OCI-LY7 (cell line): ENCODE data around the gene GPNMB. TPM values are rescaled to one million over a fixed set of nuclear protein-coding genes. Genes with fewer than 3 reads are reported as not detected.
"Not testable (repeated sequence)": the region's sequence is repeated elsewhere in the genome, so short reads cannot be mapped to it uniquely, and the experiment has no call there.

Experiments
- Bru-seq: library from RNA; stranded (reverse); fragments of 400-500 nt; gene quantifications from one replicate; lab custom pipeline; 2021; lab: Mats Ljungman, UMichigan
- BruChase-seq, 2 experiments: library from RNA; stranded (reverse); fragments of 400-500 nt; gene quantifications; one replicate each; lab custom pipeline; 2021; lab: Mats Ljungman, UMichigan
- BruUV-seq: library from RNA; stranded (reverse); fragments of 400-500 nt; replicated peaks from 2 replicates; lab custom pipeline; 2021; lab: Mats Ljungman, UMichigan
- CTCF ChIA-PET: fragments of 300-600 bp; sonication (Branson Sonifier 250); formaldehyde crosslinking; loops from one replicate; lab custom pipeline; 2022; ENCODE audit warnings: antibody characterized with exemption; ENCODE audit not compliant: unreplicated experiment; lab: Charles Lee
- POLR2A ChIA-PET: fragments of 300-600 bp; sonication (Branson Sonifier 250); formaldehyde crosslinking; loops from one replicate; lab custom pipeline; 2022; ENCODE audit warnings: antibody characterized with exemption; lab: Charles Lee
- DNase-seq: peaks from one replicate; pipeline ENCODE4 v3.0.0-alpha.2; 2015; ENCODE audit warnings: low spot score
- H2AFZ ChIP-seq: fragments of 200-600 bp; sonication (generic), shearing (Covaris generic); 2 replicates; pipeline ENCODE4 v1.6.1; 2014; ENCODE audit warnings: mild to moderate bottlenecking, antibody characterized with exemption, low read length, moderate library complexity
- H3K27ac ChIP-seq: fragments of 200-600 bp; sonication (generic); 2 replicates; pipeline ENCODE4 v1.5.1; 2014; ENCODE audit warnings: mixed run types, low read depth, mild to moderate bottlenecking, moderate library complexity, low read length, inconsistent platforms; ENCODE audit not compliant: poor library complexity, severe bottlenecking
- H3K36me3 ChIP-seq: fragments of 200-600 bp; sonication (generic); 2 replicates; pipeline ENCODE4 v1.6.1; 2014; ENCODE audit warnings: mild to moderate bottlenecking, antibody characterized with exemption, low read length, moderate library complexity, mixed read lengths; ENCODE audit not compliant: insufficient read depth
- H3K4me1 ChIP-seq: fragments of 200-600 bp; sonication (generic); 2 replicates; pipeline ENCODE4 v1.5.1; 2014; ENCODE audit warnings: mild to moderate bottlenecking, low read length; ENCODE audit not compliant: insufficient read depth, poor library complexity, severe bottlenecking
- H3K4me2 ChIP-seq: fragments of 200-600 bp; sonication (generic); 2 replicates; pipeline ENCODE4 v1.6.1; 2014; ENCODE audit warnings: mild to moderate bottlenecking, low read length
- H3K4me3 ChIP-seq: fragments of 200-600 bp; sonication (generic); 2 replicates; pipeline ENCODE4 v1.5.1; 2014; ENCODE audit warnings: mild to moderate bottlenecking, low read depth, low read length; ENCODE audit not compliant: poor library complexity, severe bottlenecking
- H3K79me2 ChIP-seq: fragments of 200-600 bp; sonication (generic); 2 replicates; pipeline ENCODE4 v1.6.1; 2016; ENCODE audit warnings: low read depth, mild to moderate bottlenecking, low read length, moderate library complexity, mixed read lengths; ENCODE audit not compliant: insufficient read depth
- H3K9me2 ChIP-seq: fragments of 200-600 bp; sonication (generic); 2 replicates; pipeline ENCODE4 v1.6.1; 2016; ENCODE audit warnings: mild to moderate bottlenecking, low read length, mixed read lengths; ENCODE audit not compliant: insufficient read depth
- H3K9me3 ChIP-seq: fragments of 200-600 bp; sonication (generic); 2 replicates; pipeline ENCODE4 v1.6.1; 2014; ENCODE audit warnings: mild to moderate bottlenecking, mixed run types, low read length, mixed read lengths
- H4K20me1 ChIP-seq: fragments of 200-600 bp; sonication (generic); 2 replicates; pipeline ENCODE4 v1.6.1; 2014; ENCODE audit warnings: mild to moderate bottlenecking, antibody characterized with exemption, low read length, moderate library complexity, mixed read lengths; ENCODE audit not compliant: insufficient read depth
- EZH2phosphoT487 ChIP-seq: fragments of 200-600 bp; sonication (generic); IDR thresholded peaks from 2 replicates; pipeline ENCODE4 v1.6.1; 2018; ENCODE audit warnings: low read depth, borderline replicate concordance, mild to moderate bottlenecking, mixed run types, antibody characterized with exemption, low read length, moderate library complexity, mixed read lengths
- intact Hi-C: fragments of 100-400 bp; cut with micrococcal nuclease; formaldehyde crosslinking; loops from one replicate; pipeline ENCODE4 v1.10.0; 2022; ENCODE audit not compliant: unreplicated experiment
- long read RNA-seq: library from polyadenylated mRNA; stranded (forward); transcript quantifications from one replicate; pipeline ENCODE4 v2.0.0, GENCODE V29; 2022
- total RNA-seq, 2 experiments: library from RNA; depleted of rRNA in 1 of 2; stranded (reverse); fragments of >200 nt in 1 of 2; shearing (Covaris generic) in 1 of 2; gene quantifications; 2 replicates each; pipeline ENCODE4 v1.2.3, GENCODE V29; 2014 to 2022
- TF ChIP-seq, protein P1 (sequence below): fragments of 200-600 bp; sonication (generic); conservative IDR thresholded peaks from 2 replicates; pipeline ENCODE4 v1.5.1; 2014; ENCODE audit warnings: mild to moderate bottlenecking, antibody characterized with exemption, low read length, moderate library complexity, mixed read lengths

The GPNMB gene
- total RNA-seq (2014; rRNA removed; shearing (Covaris generic)) (0.70 and 1.4 TPM in 2 replicates), total RNA-seq (2022) (3.0 and 3.5 TPM in 2 replicates), Bru-seq, nascent RNA (percentile 22 among the genes with signal in this experiment), BruChase-seq, experiment 1, labeled RNA remaining after a 6-hour chase (percentile 21 among the genes with signal in this experiment), BruChase-seq, experiment 2, labeled RNA remaining after a 2-hour chase (percentile 20 among the genes with signal in this experiment)
- long read RNA-seq, partial matches to known transcripts: 0 of 2 reads
- long read RNA-seq, other reads (novel, unspliced or antisense): 1 of 2 reads

DNA sequence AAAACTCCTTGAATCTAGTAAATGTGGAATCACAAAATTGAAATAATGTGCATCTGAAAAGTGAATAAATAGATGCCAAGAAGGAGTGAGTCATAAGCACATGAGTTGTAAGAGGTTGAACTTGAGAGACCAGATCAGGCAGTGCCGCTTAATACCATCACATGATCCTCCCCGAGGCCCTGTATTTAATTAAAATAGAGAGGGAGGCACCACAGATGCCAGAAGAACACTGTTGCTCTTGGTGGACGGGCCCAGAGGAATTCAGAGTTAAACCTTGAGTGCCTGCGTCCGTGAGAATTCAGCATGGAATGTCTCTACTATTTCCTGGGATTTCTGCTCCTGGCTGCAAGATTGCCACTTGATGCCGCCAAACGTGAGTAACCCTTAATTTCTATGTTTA, at the start of gene GPNMB:
GPNMB (plus strand) TSS at position 221 of the 400 bp plus-strand sequence; CDS start at position 304, 83 bp downstream.
- Histone ChIP-seq H3K4me1 (no peaks in the 10 kb centered on the region), H2AFZ (no peak within 1 kb of the TSS), H3K79me2 (no peaks in the 10 kb centered on the region), H3K4me3 (no peak within 1 kb of the TSS), H3K9me2 (no peaks in the 10 kb centered on the region), H4K20me1 (no peaks in the 10 kb centered on the region), H3K9me3 (no peaks in the 10 kb centered on the region), H3K36me3 (no peaks in the 10 kb centered on the region), H3K4me2 (no peak within 1 kb of the TSS), H3K27ac (no peak within 1 kb of the TSS)
- POLR2A ChIA-PET: no interaction called here
- intact Hi-C loops: no loop called here
- TF ChIP-seq, protein P1, sequence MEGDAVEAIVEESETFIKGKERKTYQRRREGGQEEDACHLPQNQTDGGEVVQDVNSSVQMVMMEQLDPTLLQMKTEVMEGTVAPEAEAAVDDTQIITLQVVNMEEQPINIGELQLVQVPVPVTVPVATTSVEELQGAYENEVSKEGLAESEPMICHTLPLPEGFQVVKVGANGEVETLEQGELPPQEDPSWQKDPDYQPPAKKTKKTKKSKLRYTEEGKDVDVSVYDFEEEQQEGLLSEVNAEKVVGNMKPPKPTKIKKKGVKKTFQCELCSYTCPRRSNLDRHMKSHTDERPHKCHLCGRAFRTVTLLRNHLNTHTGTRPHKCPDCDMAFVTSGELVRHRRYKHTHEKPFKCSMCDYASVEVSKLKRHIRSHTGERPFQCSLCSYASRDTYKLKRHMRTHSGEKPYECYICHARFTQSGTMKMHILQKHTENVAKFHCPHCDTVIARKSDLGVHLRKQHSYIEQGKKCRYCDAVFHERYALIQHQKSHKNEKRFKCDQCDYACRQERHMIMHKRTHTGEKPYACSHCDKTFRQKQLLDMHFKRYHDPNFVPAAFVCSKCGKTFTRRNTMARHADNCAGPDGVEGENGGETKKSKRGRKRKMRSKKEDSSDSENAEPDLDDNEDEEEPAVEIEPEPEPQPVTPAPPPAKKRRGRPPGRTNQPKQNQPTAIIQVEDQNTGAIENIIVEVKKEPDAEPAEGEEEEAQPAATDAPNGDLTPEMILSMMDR: no peak
- TF ChIP-seq EZH2phosphoT487: no peak
- no TSS peak for BruUV-seq
- CTCF ChIA-PET: no interaction called here
- DNase-seq: no peak

DNA sequence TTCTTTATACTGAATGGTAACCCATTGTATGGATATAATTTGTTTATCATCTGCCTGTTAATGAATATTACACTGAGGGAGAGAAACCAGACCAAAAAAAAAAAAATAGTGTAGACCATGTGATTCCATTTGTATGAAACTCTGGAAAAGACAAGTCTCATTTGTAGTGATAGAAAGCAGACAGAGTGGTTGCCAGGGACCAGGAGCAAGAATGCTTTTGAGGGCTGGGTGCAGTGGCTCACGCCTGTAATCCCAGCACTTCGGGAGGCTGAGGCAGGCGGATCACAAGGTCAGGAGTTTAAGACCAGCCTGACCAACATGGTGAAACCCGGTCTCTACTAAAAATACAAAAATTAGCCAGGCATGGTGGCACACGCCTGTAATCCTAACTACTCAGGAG, 48.8 kb upstream of the GPNMB start:
- CTCF ChIA-PET, H2AFZ ChIP-seq: not testable (repeated sequence)

DNA sequence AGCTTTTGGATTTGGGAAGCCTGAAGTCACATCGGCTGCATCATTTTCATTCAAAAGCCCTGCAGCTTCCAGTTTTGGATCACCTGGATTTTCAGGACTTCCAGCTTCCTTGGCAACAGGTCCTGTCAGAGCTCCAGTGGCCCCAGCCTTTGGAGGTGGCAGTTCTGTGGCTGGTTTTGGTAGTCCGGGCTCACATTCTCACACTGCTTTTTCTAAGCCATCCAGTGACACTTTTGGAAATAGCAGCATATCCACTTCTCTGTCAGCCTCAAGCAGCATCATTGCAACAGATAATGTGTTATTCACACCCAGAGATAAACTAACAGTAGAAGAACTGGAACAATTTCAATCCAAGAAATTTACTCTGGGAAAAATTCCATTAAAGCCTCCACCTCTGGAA, 46.2 kb upstream of the GPNMB start:
- TF ChIP-seq, protein P1: no peak
- TF ChIP-seq EZH2phosphoT487: no peak
- Histone ChIP-seq H3K4me1 (no peaks in the 10 kb centered on the region), H3K27ac (no peak overlapping the region), H3K79me2 (no peaks in the 10 kb centered on the region; the same call in 1 of the 2 replicates), H4K20me1 (no peaks in the 10 kb centered on the region), H3K36me3 (peaks cover 91% of the 10 kb centered on the region), H2AFZ (no peak overlapping the region), H3K4me2 (no peak overlapping the region), H3K4me3 (no peak overlapping the region), H3K9me2 (no peaks in the 10 kb centered on the region), H3K9me3 (no peaks in the 10 kb centered on the region)
- ChIA-PET CTCF (no interaction called here), POLR2A (no interaction called here)
- intact Hi-C loops: no loop called here
- no TSS peak for BruUV-seq
- no peak for DNase-seq

More for the DNA sequence above, 48.8 kb upstream of the GPNMB start:
- DNase-seq, intact Hi-C loops, H4K20me1 ChIP-seq, H3K9me2 ChIP-seq, H3K4me3 ChIP-seq, H3K9me3 ChIP-seq, BruUV-seq, H3K79me2 ChIP-seq, H3K27ac ChIP-seq, H3K4me1 ChIP-seq, H3K4me2 ChIP-seq: not testable (repeated sequence)
- POLR2A ChIA-PET: interaction anchor here (0.7 kb wide), 2 partner anchors 17 to 1520 kb away, joined by 4 read pairs; no protein-coding TSS in a partner anchor
- peaks cover 92% of the 10 kb centered on the region for H3K36me3 ChIP-seq
